ENCODE measurements around the gene CBLIF. TPM values are rescaled to one million over a fixed set of nuclear protein-coding genes. Genes with fewer than 3 reads are reported as not detected.
"Not testable (repeated sequence)": the region's sequence is repeated elsewhere in the genome, so short reads cannot be mapped to it uniquely, and the experiment has no call there.

CBLIF gene
- total RNA-seq, 4 donors from 2014 or later: not detected

- DNase-seq (ENCODE audit: low spot score): no peak
- TF ChIP-seq, protein P1, sequence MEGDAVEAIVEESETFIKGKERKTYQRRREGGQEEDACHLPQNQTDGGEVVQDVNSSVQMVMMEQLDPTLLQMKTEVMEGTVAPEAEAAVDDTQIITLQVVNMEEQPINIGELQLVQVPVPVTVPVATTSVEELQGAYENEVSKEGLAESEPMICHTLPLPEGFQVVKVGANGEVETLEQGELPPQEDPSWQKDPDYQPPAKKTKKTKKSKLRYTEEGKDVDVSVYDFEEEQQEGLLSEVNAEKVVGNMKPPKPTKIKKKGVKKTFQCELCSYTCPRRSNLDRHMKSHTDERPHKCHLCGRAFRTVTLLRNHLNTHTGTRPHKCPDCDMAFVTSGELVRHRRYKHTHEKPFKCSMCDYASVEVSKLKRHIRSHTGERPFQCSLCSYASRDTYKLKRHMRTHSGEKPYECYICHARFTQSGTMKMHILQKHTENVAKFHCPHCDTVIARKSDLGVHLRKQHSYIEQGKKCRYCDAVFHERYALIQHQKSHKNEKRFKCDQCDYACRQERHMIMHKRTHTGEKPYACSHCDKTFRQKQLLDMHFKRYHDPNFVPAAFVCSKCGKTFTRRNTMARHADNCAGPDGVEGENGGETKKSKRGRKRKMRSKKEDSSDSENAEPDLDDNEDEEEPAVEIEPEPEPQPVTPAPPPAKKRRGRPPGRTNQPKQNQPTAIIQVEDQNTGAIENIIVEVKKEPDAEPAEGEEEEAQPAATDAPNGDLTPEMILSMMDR (IDR thresholded peaks at IDR 0.05): no peak
- ATAC-seq (ENCODE audit: low FRiP score): peak; percentile 44
Observed at GRCh38 chr11:59822989-59823566, 22.2 kb downstream of the CBLIF start.

DNA sequence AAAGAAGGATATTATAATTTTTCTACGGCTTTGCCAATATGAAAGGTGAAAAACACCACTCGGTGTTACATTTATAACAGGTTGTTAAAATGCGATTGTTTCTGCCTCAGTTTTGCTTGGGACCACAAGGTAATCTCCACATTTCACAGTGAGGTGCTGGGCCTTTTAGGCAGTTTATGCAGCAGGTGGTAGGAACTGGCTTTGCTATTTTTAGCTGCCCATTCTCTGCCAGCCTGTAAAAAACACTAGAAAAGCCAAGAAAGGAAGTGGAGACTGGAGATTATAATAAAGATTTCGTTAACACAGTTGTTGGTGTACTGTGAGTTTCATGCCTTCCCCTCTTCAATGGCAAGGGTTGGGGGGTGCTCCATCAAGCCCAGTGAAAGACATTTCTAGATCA, 26.7 kb downstream of the CBLIF start:
- ATAC-seq (ENCODE audit: low FRiP score) (no peak), DNase-seq (ENCODE audit: low spot score) (no peak)
- TF ChIP-seq, protein P1 (IDR thresholded peaks at IDR 0.05): no peak

DNA sequence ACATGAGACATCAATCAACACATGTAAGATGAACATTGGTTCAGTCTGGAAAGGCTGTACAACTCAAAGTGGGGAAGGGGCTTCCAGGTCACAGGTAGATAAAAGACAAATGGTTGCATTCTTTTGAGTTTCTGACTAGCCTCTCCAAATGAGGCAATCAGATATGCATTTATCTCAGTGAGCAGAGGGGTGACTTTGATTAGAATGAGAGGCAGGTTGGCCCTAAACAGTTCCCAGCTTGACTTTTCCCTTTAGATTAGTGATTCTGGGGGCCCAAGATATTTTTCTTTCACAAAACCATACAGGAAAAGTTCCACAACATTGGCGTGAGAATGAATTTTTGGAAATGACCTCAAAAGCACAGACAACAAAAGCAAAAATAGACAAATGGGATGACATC, 28.9 kb downstream of the CBLIF start:
- ATAC-seq (ENCODE audit: low FRiP score); DNase-seq (ENCODE audit: low spot score): not testable (repeated sequence)

GRCh38 chr11:59815754-59816153, 29.5 kb downstream of the CBLIF start:
- ATAC-seq (ENCODE audit: low FRiP score) (no peak), DNase-seq (ENCODE audit: low spot score) (no peak)
- TF ChIP-seq, protein P1 (IDR thresholded peaks at IDR 0.05): no peak

GRCh38 chr11:59814021-59814420, 31.3 kb downstream of the CBLIF start:
- TF ChIP-seq, protein P1 (IDR thresholded peaks at IDR 0.05): no peak
- ATAC-seq (ENCODE audit: low FRiP score): no peak
- DNase-seq (ENCODE audit: low spot score): no peak

GRCh38 chr11:59813364-59813763, 31.9 kb downstream of the CBLIF start:
- TF ChIP-seq, protein P1 (IDR thresholded peaks at IDR 0.05): no peak
- ATAC-seq (ENCODE audit: low FRiP score) (no peak), DNase-seq (ENCODE audit: low spot score) (no peak)

DNA sequence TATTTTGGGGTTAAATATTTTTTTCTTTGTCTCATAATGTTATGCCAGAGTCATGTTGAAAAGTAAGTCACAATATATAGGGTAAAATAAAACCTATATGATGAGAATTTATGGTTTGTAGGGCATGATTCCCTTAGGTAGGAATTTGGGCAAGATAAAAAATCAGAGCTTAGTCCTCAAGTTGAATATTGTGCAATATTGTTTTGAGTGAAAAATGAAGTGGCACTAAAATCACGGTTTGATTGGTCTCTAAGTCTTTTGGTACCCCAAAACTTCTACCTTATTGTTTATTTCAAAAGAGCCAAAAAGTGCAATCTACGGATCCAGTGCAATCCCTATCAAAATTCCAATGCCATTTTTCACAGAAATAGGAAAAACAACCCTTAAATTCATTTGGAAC, 33.1 kb downstream of the CBLIF start:
- ATAC-seq (ENCODE audit: low FRiP score): no peak
- TF ChIP-seq, protein P1 (IDR thresholded peaks at IDR 0.05): no peak

DNA sequence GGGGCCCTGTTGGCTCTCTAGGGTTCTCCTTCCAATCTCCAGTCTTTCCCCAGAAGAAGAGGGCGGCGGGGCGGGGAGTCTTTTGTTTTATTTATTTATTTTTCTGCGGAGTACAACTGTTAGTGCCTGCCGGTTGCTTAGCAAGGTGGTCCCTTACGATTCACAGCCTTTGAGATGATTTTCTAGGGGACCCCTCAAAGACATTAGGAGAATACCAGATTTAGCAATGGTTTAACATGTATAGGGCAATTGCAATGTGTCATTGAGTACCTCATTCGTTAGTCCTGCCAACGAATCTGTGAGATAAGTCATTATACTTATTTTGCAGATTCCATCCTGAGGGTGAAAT, 34.4 kb downstream of the CBLIF start:
- ATAC-seq (ENCODE audit: low FRiP score) (no peak), DNase-seq (ENCODE audit: low spot score) (no peak)
- TF ChIP-seq, protein P1 (IDR thresholded peaks at IDR 0.05): no peak

More for the DNA sequence above, 33.1 kb downstream of the CBLIF start:
- DNase-seq (ENCODE audit: low spot score): no peak
